ENCODE measurements around the gene DNAH2. TPM values are rescaled to one million over a fixed set of nuclear protein-coding genes. Genes with fewer than 3 reads are reported as not detected.

DNAH2 gene
- polyA plus RNA-seq, 1 donor from 2014 or later: 2.0 TPM

DNA sequence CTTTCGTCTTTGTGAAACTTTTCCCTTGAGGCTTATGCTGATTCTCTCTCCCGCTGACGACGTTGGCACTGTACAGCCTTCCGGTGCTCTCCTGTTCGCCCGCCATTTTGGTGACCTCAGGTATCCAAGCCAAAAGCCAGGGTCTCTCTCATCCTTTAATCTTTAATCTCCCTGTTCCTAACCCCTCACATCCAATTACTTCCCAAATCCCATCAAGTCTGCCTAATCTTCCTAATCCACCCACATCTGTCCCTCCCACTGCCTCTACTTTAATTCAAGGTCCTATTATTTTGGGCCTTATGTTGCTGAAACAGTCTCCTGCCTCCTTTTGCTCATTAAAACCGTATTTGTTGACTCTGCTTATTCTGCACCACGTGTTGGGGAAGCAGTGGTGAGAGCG lies 22.0 kb upstream of the DNAH2 start:
- Histone ChIP-seq H3K4me2 (ENCODE audit: low read length) (no peak overlapping the region), H3K9me2 (ENCODE audit: insufficient read depth, low read length) (no peaks in the 10 kb centered on the region), H3K9me3 (ENCODE audit: low read length) (no peaks in the 10 kb centered on the region), H3K27me3 (ENCODE audit: insufficient read depth, low read depth, low read length) (no peaks in the 10 kb centered on the region), H3K36me3 (ENCODE audit: insufficient read depth, low read length) (no peaks in the 10 kb centered on the region), H3K27ac (ENCODE audit: low read length) (no peak overlapping the region), H3K4me3 (ENCODE audit: low read length) (no peak overlapping the region), H3K9ac (ENCODE audit: low read length) (no peak overlapping the region), H3K79me2 (replicated peaks; ENCODE audit: insufficient read depth, low read length) (no peaks in the 10 kb centered on the region), H2AFZ (ENCODE audit: low read depth, low read length) (no peak overlapping the region), H4K20me1 (ENCODE audit: insufficient read depth) (no peaks in the 10 kb centered on the region), H3F3A (ENCODE audit: insufficient read depth, low read length, poor library complexity, severe bottlenecking) (no peaks in the 10 kb centered on the region)
- no peak for TF ChIP-seq EZH2 (IDR thresholded peaks at IDR 0.05; ENCODE audit: borderline replicate concordance, insufficient read depth, low read length, poor library complexity, severe bottlenecking)
- TF ChIP-seq, protein P1, sequence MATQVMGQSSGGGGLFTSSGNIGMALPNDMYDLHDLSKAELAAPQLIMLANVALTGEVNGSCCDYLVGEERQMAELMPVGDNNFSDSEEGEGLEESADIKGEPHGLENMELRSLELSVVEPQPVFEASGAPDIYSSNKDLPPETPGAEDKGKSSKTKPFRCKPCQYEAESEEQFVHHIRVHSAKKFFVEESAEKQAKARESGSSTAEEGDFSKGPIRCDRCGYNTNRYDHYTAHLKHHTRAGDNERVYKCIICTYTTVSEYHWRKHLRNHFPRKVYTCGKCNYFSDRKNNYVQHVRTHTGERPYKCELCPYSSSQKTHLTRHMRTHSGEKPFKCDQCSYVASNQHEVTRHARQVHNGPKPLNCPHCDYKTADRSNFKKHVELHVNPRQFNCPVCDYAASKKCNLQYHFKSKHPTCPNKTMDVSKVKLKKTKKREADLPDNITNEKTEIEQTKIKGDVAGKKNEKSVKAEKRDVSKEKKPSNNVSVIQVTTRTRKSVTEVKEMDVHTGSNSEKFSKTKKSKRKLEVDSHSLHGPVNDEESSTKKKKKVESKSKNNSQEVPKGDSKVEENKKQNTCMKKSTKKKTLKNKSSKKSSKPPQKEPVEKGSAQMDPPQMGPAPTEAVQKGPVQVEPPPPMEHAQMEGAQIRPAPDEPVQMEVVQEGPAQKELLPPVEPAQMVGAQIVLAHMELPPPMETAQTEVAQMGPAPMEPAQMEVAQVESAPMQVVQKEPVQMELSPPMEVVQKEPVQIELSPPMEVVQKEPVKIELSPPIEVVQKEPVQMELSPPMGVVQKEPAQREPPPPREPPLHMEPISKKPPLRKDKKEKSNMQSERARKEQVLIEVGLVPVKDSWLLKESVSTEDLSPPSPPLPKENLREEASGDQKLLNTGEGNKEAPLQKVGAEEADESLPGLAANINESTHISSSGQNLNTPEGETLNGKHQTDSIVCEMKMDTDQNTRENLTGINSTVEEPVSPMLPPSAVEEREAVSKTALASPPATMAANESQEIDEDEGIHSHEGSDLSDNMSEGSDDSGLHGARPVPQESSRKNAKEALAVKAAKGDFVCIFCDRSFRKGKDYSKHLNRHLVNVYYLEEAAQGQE (IDR thresholded peaks at IDR 0.05; ENCODE audit: borderline replicate concordance): no peak
- no peak for TF ChIP-seq RAD21 (conservative IDR thresholded peaks at IDR 0.05)
- TF ChIP-seq, protein P2, sequence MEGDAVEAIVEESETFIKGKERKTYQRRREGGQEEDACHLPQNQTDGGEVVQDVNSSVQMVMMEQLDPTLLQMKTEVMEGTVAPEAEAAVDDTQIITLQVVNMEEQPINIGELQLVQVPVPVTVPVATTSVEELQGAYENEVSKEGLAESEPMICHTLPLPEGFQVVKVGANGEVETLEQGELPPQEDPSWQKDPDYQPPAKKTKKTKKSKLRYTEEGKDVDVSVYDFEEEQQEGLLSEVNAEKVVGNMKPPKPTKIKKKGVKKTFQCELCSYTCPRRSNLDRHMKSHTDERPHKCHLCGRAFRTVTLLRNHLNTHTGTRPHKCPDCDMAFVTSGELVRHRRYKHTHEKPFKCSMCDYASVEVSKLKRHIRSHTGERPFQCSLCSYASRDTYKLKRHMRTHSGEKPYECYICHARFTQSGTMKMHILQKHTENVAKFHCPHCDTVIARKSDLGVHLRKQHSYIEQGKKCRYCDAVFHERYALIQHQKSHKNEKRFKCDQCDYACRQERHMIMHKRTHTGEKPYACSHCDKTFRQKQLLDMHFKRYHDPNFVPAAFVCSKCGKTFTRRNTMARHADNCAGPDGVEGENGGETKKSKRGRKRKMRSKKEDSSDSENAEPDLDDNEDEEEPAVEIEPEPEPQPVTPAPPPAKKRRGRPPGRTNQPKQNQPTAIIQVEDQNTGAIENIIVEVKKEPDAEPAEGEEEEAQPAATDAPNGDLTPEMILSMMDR (IDR thresholded peaks at IDR 0.05; ENCODE audit: poor library complexity, severe bottlenecking): no peak
- no peak for TF ChIP-seq POLR2AphosphoS5 (IDR thresholded peaks at IDR 0.05)
- TF ChIP-seq SMC3 (conservative IDR thresholded peaks at IDR 0.05; ENCODE audit: poor library complexity): no peak
- TF ChIP-seq MXI1 (conservative IDR thresholded peaks at IDR 0.05; ENCODE audit: poor library complexity, severe bottlenecking): no peak

DNA sequence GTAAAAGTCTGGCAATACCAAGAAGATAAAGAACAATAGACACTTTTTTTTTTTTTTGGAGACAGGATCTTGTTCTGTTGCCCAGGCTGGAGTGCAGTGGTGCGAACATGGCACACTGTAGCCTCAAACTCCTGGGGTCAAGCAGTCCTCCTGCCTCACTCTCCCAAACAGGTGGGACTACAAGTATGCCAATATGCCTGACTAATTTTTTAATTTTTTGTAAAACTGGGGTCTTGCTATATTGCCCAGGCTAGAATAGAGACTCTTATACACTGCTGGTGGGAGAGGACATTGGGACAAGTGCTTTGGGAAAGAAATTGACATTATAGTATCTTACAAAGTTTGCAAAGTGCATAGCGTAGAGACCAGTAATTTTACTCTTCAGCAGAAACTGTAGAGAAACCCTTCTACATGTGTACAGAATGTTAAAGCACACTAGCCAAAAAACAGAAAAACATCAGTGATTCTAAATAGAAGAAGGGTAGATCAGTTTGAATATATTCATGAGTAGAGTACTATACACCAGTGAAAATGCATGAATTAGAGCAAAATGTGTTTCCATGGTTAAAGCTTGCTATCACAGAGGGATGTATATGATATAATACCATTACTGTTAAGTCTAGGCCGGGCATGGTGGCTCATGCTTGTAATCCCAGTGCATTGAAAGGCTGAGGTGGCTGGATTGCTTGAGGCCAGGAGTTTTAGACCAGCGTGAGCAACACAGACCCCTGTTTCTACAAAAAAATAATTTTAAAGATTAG lies 19.5 kb upstream of the DNAH2 start:
- H3K4me2 ChIP-seq (ENCODE audit: low read length): no peak overlapping the region
- no peaks in the 10 kb centered on the region for H3K79me2 ChIP-seq (replicated peaks; ENCODE audit: insufficient read depth, low read length)
- no peaks in the 10 kb centered on the region for H3K27me3 ChIP-seq (ENCODE audit: insufficient read depth, low read depth, low read length)
- no peaks in the 10 kb centered on the region for H3F3A ChIP-seq (ENCODE audit: insufficient read depth, low read length, poor library complexity, severe bottlenecking)
- TF ChIP-seq EZH2 (IDR thresholded peaks at IDR 0.05; ENCODE audit: borderline replicate concordance, insufficient read depth, low read length, poor library complexity, severe bottlenecking) (no peak), TAF1 (IDR thresholded peaks at IDR 0.05; ENCODE audit: low read depth) (no peak), EP300 (conservative IDR thresholded peaks at IDR 0.05; ENCODE audit: poor library complexity, severe bottlenecking) (no peak), SMC3 (conservative IDR thresholded peaks at IDR 0.05; ENCODE audit: poor library complexity) (no peak), MXI1 (conservative IDR thresholded peaks at IDR 0.05; ENCODE audit: poor library complexity, severe bottlenecking) (no peak), POLR2AphosphoS5 (IDR thresholded peaks at IDR 0.05) (no peak), RAD21 (conservative IDR thresholded peaks at IDR 0.05) (no peak)
- TF ChIP-seq, protein P2 (IDR thresholded peaks at IDR 0.05; ENCODE audit: poor library complexity, severe bottlenecking): no peak
- TF ChIP-seq, protein P1 (IDR thresholded peaks at IDR 0.05; ENCODE audit: borderline replicate concordance): no peak
- no peak overlapping the region for H3K4me3 ChIP-seq (ENCODE audit: low read length)
- no peaks in the 10 kb centered on the region for H3K9me2 ChIP-seq (ENCODE audit: insufficient read depth, low read length)
- H3K36me3 ChIP-seq (ENCODE audit: insufficient read depth, low read length): no peaks in the 10 kb centered on the region
- H4K20me1 ChIP-seq (ENCODE audit: insufficient read depth): no peaks in the 10 kb centered on the region
- no peaks in the 10 kb centered on the region for H3K9me3 ChIP-seq (ENCODE audit: low read length)
- H3K9ac ChIP-seq (ENCODE audit: low read length): no peak overlapping the region
- no peak overlapping the region for H3K27ac ChIP-seq (ENCODE audit: low read length)
- H2AFZ ChIP-seq (ENCODE audit: low read depth, low read length): no peak overlapping the region
